Glutamatergic neuron (in vitro differentiated cells): ENCODE results near the gene ADGRG2. TPM values are rescaled to one million over a fixed set of nuclear protein-coding genes. Genes with fewer than 3 reads are reported as not detected.
"Not testable (repeated sequence)": the region's sequence is repeated elsewhere in the genome, so short reads cannot be mapped to it uniquely, and the experiment has no call there.

Experiments used
- DNase-seq: peaks from one replicate; pipeline ENCODE4 v3.0.0; 2022
- H3K27ac Mint-ChIP-seq: one replicate; pipeline ENCODE4 v1.8.0; 2020; ENCODE audit warnings: mild to moderate bottlenecking, mixed read lengths, inconsistent platforms; ENCODE audit not compliant: unreplicated experiment
- H3K27me3 Mint-ChIP-seq: one replicate; pipeline ENCODE4 v1.8.0; 2020; ENCODE audit warnings: mild to moderate bottlenecking, moderate library complexity, mixed read lengths, inconsistent platforms; ENCODE audit not compliant: unreplicated experiment
- H3K36me3 Mint-ChIP-seq: one replicate; pipeline ENCODE4 v1.8.0; 2020; ENCODE audit warnings: mild to moderate bottlenecking, mixed read lengths, inconsistent platforms; ENCODE audit not compliant: unreplicated experiment
- H3K4me1 Mint-ChIP-seq: one replicate; pipeline ENCODE4 v1.8.0; 2020; ENCODE audit warnings: mild to moderate bottlenecking, low read depth, mixed read lengths, inconsistent platforms; ENCODE audit not compliant: unreplicated experiment
- H3K4me3 Mint-ChIP-seq: one replicate; pipeline ENCODE4 v1.8.0; 2020; ENCODE audit warnings: mild to moderate bottlenecking, mixed read lengths, inconsistent platforms; ENCODE audit not compliant: unreplicated experiment
- H3K9me3 Mint-ChIP-seq: one replicate; pipeline ENCODE4 v1.8.0; 2020; ENCODE audit warnings: mild to moderate bottlenecking, moderate library complexity, mixed read lengths, inconsistent platforms; ENCODE audit not compliant: unreplicated experiment
- total RNA-seq: library from RNA; stranded (reverse); fragmentation: NEBNext Ultra II Directional; extraction: Animal tissue kit (Norgen Biotek cat#: 25700); gene quantifications from one replicate; pipeline ENCODE4 v1.2.1, GENCODE V29; 2021; ENCODE audit not compliant: unreplicated experiment
- TF ChIP-seq, protein P1 (sequence below): fragments of 200-600 bp; sonication (generic); IDR thresholded peaks from one replicate; pipeline ENCODE4 v1.5.0; 2021; ENCODE audit not compliant: partially characterized antibody, unreplicated experiment

The ADGRG2 gene
- total RNA-seq, 1 donor from 2014 or later = 0.39 TPM

DNA sequence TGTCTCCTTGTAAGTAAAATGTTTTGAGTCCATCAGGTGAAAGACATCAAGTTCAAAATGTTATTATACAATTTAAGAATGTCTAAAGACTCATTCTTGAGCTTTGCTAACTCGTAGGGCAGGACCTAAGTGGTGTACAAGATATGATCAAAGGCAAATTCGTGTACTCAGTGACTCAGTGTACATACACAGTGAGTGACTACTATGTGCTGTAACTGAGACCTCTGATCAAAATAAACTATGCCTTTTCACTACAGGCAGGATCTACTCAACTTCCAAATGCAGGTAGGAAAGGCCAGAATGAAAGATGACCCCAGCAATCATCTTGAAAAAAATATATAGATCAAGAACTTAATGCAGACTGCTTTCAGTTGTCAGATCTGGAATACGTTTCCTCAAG is 49.9 kb downstream of the ADGRG2 start:
- H3K36me3 Mint-ChIP-seq = no peaks in the 10 kb centered on the region

DNA sequence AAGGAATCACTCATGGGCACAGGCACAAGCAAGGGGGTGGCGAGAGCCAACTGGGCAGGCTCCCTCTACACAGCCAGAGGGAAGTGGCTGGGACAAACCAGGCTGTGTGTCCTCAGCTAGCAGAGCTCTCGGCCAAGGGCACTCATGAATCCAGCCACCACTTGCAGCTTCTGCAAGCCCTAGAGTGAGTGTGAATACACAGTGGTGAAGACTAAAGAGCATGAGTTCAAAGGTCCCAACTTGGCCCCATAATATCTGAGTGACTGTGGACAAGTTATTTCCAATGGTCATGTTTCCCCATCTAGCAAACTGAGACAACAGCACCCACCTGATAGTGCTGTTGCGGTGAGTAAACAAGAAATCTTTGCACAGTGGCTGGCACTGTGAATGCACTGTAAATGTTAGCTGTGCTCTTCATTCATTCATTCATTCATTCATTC is 51.7 kb downstream of the ADGRG2 start:
- no peak for DNase-seq
- no peaks in the 10 kb centered on the region for H3K4me1 Mint-ChIP-seq
- H3K9me3 Mint-ChIP-seq = peaks cover under 1% of the 10 kb centered on the region
- TF ChIP-seq, protein P1, sequence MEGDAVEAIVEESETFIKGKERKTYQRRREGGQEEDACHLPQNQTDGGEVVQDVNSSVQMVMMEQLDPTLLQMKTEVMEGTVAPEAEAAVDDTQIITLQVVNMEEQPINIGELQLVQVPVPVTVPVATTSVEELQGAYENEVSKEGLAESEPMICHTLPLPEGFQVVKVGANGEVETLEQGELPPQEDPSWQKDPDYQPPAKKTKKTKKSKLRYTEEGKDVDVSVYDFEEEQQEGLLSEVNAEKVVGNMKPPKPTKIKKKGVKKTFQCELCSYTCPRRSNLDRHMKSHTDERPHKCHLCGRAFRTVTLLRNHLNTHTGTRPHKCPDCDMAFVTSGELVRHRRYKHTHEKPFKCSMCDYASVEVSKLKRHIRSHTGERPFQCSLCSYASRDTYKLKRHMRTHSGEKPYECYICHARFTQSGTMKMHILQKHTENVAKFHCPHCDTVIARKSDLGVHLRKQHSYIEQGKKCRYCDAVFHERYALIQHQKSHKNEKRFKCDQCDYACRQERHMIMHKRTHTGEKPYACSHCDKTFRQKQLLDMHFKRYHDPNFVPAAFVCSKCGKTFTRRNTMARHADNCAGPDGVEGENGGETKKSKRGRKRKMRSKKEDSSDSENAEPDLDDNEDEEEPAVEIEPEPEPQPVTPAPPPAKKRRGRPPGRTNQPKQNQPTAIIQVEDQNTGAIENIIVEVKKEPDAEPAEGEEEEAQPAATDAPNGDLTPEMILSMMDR = no peak
- H3K27me3 Mint-ChIP-seq = no peaks in the 10 kb centered on the region
- H3K36me3 Mint-ChIP-seq = no peaks in the 10 kb centered on the region
- H3K27ac Mint-ChIP-seq = no peak overlapping the region
- H3K4me3 Mint-ChIP-seq = no peak overlapping the region

More for the DNA sequence above, 49.9 kb downstream of the ADGRG2 start:
- H3K27ac Mint-ChIP-seq = no peak overlapping the region
- no peak overlapping the region for H3K4me3 Mint-ChIP-seq
- TF ChIP-seq, protein P1 = no peak
- no peak for DNase-seq
- no peaks in the 10 kb centered on the region for H3K27me3 Mint-ChIP-seq
- no peaks in the 10 kb centered on the region for H3K9me3 Mint-ChIP-seq
- no peaks in the 10 kb centered on the region for H3K4me1 Mint-ChIP-seq

DNA sequence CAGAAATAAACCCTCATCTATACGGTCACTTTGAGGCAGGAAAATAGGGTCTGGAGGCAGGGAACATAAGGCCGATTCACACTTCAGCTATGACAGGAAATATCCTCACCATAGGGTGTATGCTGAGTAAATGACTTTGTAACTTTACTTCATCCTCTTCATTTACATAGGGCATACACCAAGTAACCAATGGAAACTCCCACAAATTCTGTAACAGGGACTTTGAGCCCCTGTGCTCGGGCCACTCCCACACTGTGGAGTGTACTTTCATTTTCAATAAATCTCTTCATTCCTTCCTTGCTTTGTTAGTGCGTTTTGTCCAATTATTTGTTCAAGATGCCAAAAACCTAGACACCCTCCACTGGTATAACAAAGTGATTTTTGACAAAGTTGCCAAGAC is 55.3 kb downstream of the ADGRG2 start:
- H3K4me1 Mint-ChIP-seq, H3K36me3 Mint-ChIP-seq, H3K27me3 Mint-ChIP-seq, H3K4me3 Mint-ChIP-seq, H3K27ac Mint-ChIP-seq, H3K9me3 Mint-ChIP-seq, DNase-seq: not testable (repeated sequence)

DNA sequence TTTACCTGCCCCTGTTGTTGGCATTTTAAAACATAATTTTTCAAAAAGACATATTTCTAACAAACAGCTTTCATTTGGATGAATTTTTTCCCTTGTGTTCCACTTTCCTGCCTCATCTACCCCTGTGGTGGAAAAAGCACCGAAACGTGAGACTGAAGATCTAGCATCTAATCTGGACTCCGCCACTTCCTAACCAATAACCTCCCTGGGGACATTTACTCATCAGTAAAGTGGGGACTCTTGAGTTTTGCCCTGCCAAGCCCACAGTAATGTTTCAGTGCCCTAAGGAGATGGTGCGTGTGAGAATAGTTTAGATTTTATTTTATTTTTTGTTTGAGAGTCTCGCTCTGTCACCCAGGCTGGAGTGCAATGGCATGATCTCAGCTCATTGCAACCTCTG is 56.7 kb downstream of the ADGRG2 start:
- Mint-ChIP-seq H3K4me1 (no peaks in the 10 kb centered on the region), H3K27ac (no peak overlapping the region), H3K27me3 (no peaks in the 10 kb centered on the region), H3K9me3 (peaks cover 2% of the 10 kb centered on the region), H3K4me3 (no peak overlapping the region), H3K36me3 (no peaks in the 10 kb centered on the region)
- no peak for DNase-seq
- TF ChIP-seq, protein P1 = no peak

DNA sequence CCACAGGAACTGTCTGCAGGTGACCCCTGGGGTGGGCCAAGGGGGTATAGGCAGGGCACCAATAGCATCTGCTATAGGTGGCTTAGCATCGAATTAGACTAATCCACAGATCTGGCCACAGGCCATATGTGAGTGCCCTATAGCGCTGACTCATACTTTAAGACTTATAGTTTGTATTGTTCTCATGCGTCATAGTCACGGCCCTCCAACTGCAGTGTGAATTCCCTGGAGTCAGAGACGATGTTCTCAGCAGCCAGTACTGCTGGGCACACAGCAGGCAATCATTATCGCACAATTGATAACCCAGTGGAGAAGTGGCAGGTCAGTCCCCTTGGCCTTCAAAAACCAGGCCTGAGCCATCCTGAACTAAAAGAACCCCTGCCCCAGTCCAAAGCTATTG is 58.1 kb downstream of the ADGRG2 start:
- H3K27me3 Mint-ChIP-seq = no peaks in the 10 kb centered on the region
- no peak for DNase-seq
- H3K4me1 Mint-ChIP-seq = no peaks in the 10 kb centered on the region
- TF ChIP-seq, protein P1 = no peak
- H3K36me3 Mint-ChIP-seq = no peaks in the 10 kb centered on the region
- H3K27ac Mint-ChIP-seq = no peak overlapping the region
- H3K4me3 Mint-ChIP-seq = no peak overlapping the region
- H3K9me3 Mint-ChIP-seq = peaks cover 2% of the 10 kb centered on the region

DNA sequence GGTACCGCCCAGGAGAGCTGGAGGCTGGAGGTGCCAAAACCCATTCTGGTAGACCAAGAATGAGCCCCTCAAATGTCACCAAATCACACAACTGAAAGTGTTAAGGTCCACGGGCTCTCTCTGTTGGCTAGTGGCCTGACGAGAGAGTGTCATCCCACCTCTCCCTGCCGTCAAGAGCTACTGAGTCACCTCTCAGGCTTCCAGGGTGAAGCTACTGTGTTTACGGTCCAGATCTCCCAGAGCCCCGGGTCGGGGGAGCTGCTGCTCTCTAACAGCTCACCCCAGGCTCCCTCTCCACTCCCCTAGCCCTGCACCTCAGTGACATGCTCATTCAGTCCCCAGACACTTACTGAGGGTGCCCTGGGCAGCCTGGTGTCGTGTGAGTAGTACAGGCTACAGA is 59.2 kb downstream of the ADGRG2 start:
- no peaks in the 10 kb centered on the region for H3K36me3 Mint-ChIP-seq
- H3K27ac Mint-ChIP-seq = no peak overlapping the region
- TF ChIP-seq, protein P1 = no peak

More for the DNA sequence above, 59.2 kb downstream of the ADGRG2 start:
- H3K27me3 Mint-ChIP-seq = no peaks in the 10 kb centered on the region
- H3K9me3 Mint-ChIP-seq = peaks cover 2% of the 10 kb centered on the region
- no peak for DNase-seq
- no peak overlapping the region for H3K4me3 Mint-ChIP-seq
- no peaks in the 10 kb centered on the region for H3K4me1 Mint-ChIP-seq
